Activated CD8-positive, alpha-beta memory T cell treated with anti-CD3 and anti-CD28 coated beads for 36 hours (primary cell): ENCODE data around the gene CLP1. TPM values are rescaled to one million over a fixed set of nuclear protein-coding genes. Genes with fewer than 3 reads are reported as not detected.
"Not testable (repeated sequence)": the region's sequence is repeated elsewhere in the genome, so short reads cannot be mapped to it uniquely, and the experiment has no call there.

ENCODE experiments used
- CTCF ChIA-PET: fragments of 350-600 bp; sonication (Branson Sonifier 250); formaldehyde crosslinking; loops from one replicate; lab custom pipeline; 2021; ENCODE audit warnings: antibody characterized with exemption; lab: Charles Lee
- POLR2A ChIA-PET: fragments of 350-600 bp; sonication (Branson Sonifier 250); formaldehyde crosslinking; loops from one replicate; lab custom pipeline; 2021; ENCODE audit warnings: antibody characterized with exemption; lab: Charles Lee
- total RNA-seq, 2 experiments: library from RNA; stranded (reverse); gene quantifications; one replicate each; pipeline ENCODE4 v1.2.3, GENCODE V29; 2021

CLP1 gene
- total RNA-seq, 2 experiments from 2014 or later, result 19.8 to 20.5 TPM

DNA sequence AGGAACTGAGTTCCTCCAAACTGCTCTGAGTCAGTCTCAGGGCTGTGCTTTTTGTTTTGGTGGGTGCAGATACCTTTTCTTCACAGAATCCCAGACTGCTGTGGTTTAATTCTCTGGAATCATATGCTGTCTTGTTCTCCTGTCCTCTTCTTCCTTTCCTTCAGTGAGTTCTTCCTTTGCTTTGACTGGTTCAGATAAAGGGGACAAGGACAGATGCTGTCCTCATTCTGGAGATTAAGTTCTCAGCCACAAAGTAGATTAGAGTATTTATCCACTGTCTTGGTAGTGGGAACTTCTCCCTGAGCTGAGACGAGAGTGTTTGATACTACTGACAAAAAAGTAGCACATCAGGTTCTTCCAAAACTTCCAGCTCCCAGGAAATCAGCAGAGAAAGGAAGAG is 23.6 kb downstream of the CLP1 start:
- ChIA-PET CTCF (interaction anchor here (1.0 kb wide), 1 partner anchor 13 kb away, joined by 3 read pairs; no protein-coding TSS in a partner anchor), POLR2A (no interaction called here)

GRCh38 chr11:57690474-57690873 is 32.9 kb downstream of the CLP1 start:
- CTCF ChIA-PET, POLR2A ChIA-PET: not testable (repeated sequence)

- ChIA-PET CTCF (no interaction called here), POLR2A (interaction anchor here (0.7 kb wide), 1 partner anchor 33 kb away, joined by 6 read pairs; no protein-coding TSS in a partner anchor)
Measured at GRCh38 chr11:57698843-57699365, 41.3 kb downstream of the CLP1 start.

DNA sequence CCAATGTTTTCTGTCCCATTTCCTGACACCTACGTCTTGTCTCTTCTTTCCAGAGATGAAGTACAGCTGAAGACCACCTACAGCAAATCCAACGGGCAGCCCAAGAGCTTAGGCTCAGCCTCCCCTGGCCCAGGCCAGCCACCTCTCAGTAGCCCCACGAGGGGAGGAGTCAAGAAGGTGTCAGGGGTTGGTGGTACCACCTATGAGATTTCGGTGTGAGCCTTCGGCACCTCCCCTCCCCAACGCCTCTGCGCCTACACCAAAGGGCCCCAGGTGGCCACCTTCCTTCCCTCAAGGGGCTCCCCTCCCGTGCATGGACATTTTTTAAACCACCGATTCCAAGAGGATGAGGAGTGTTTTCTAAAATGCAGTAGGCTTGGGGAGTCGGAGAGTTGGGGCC is 42.3 kb downstream of the CLP1 start:
- ChIA-PET POLR2A (no interaction called here), CTCF (no interaction called here)

- POLR2A ChIA-PET, result no interaction called here
- CTCF ChIA-PET, result no interaction called here
Measured at GRCh38 chr11:57700425-57700824, 42.9 kb downstream of the CLP1 start.

DNA sequence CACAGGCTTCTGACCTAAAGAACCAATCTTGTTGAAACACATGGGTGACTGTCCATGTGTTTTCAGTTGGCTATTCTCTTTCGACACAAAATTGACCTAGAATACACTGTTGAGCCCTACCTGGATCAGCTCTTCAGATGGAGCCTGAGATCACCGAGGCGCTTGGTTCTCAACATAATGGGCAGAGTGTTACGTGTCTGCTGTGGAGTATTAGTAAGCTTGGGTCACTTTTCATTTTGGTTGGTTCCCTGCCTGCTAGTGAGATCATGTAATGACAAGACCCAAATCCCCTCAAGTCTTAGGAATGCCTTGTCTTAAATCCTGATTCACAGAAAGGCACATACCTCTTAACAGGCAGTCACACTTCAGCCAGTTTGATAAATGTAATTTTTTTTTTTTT is 45.8 kb downstream of the CLP1 start:
- POLR2A ChIA-PET, result interaction anchor here (0.7 kb wide), 1 partner anchor 23 kb away, joined by 12 read pairs; no protein-coding TSS in a partner anchor
- CTCF ChIA-PET, result interaction anchor here (0.9 kb wide), 1 partner anchor 15 kb away, joined by 3 read pairs; no protein-coding TSS in a partner anchor

DNA sequence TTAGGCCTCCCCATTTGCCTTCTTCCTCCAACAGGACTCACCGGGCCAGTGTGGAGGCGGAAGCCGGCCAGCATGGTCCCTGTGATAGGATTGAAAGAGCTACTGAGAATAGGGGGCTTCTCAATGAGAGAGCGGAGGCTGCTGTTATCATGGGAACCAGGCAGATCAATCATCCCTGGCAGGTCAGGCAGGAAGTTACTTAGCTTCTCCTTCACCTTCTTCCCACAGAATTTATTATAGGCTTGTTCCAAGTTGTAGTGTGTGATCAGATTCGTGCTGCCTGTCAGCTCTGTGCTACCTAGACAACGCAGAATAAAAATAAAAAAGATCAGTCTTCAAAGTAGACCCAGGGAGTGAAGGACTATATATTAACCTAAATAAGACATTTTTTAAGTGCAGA is 47.4 kb downstream of the CLP1 start:
- POLR2A ChIA-PET, result no interaction called here
- CTCF ChIA-PET, result no interaction called here

- ChIA-PET POLR2A (interaction anchor here (0.7 kb wide), 1 partner anchor 12 kb away, joined by 5 read pairs; no protein-coding TSS in a partner anchor), CTCF (interaction anchor here (1.3 kb wide), 1 partner anchor 12 kb away, joined by 3 read pairs; no protein-coding TSS in a partner anchor)
Measured at GRCh38 chr11:57705432-57705831, 47.9 kb downstream of the CLP1 start.

GRCh38 chr11:57709802-57710367 is 52.3 kb downstream of the CLP1 start:
- ChIA-PET CTCF (interaction anchor here (0.6 to 1.2 kb wide), 4 partner anchors 12 to 142 kb away, joined by 3 to 5 read pairs (median 3); partner anchors contain the start of gene UBE2L6), POLR2A (interaction anchor here (0.6 kb wide), 1 partner anchor 45 kb away, joined by 6 read pairs; no protein-coding TSS in a partner anchor)

Other genes with a start within 250 kb of the CLP1 start
- 100 to 1,000 TPM; 444 to 465 TPM for gene SLC43A3, start 230.6 kb upstream of the CLP1 start, total RNA-seq
- under 1 TPM; 0.23 to 0.36 TPM for gene RTN4RL2, start 197.2 kb upstream of the CLP1 start, total RNA-seq
- 10 to 100 TPM; 35.1 to 36.3 TPM for gene SLC43A1, start 142.1 kb upstream of the CLP1 start, total RNA-seq
- 100 to 1,000 TPM; 137 to 140 TPM for gene TIMM10, start 127.0 kb upstream of the CLP1 start, total RNA-seq
- not detected for gene SMTNL1, start 120.2 kb upstream of the CLP1 start, total RNA-seq
- gene UBE2L6, start 90.1 kb upstream of the CLP1 start, total RNA-seq, result 10 to 100 TPM; 81.3 to 88.9 TPM
- gene SERPING1, start 60.1 kb upstream of the CLP1 start, total RNA-seq, result not detected
- not detected for gene YPEL4, start 7.8 kb upstream of the CLP1 start, total RNA-seq
- gene ZDHHC5, start 10.4 kb downstream of the CLP1 start, total RNA-seq, result 10 to 100 TPM; 81.9 to 82.2 TPM
- gene MED19, start 54.5 kb downstream of the CLP1 start, total RNA-seq, result 10 to 100 TPM; 16.4 to 18.0 TPM
- gene TMX2, start 54.8 kb downstream of the CLP1 start, total RNA-seq, result 100 to 1,000 TPM; 115 to 116 TPM
- gene SELENOH, start 83.7 kb downstream of the CLP1 start, total RNA-seq, result 100 to 1,000 TPM; 238 to 252 TPM
- gene BTBD18, start 94.1 kb downstream of the CLP1 start, total RNA-seq, result not detected
- 1 to 10 TPM; 3.4 to 4.4 TPM for gene CTNND1, start 104.0 kb downstream of the CLP1 start, total RNA-seq